ENCODE measurements around the gene DLGAP1. TPM values are rescaled to one million over a fixed set of nuclear protein-coding genes. Genes with fewer than 3 reads are reported as not detected.

The DLGAP1 gene
- total RNA-seq, 1 donor from 2014 or later = 5.4 TPM

GRCh38 chr18:3921826-3922225, 533.3 kb downstream of the DLGAP1 start:
- no peak for ATAC-seq
- no peaks in the 10 kb centered on the region for H3K36me3 ChIP-seq
- TF ChIP-seq CTCF (IDR thresholded peaks at IDR 0.05) = no peak
- no peak overlapping the region for H3K27ac ChIP-seq
- H3K4me3 ChIP-seq = no peak overlapping the region
- intact Hi-C loops (cut with DNase I) = no loop called here
- H3K9me3 ChIP-seq = no peaks in the 10 kb centered on the region
- no peaks in the 10 kb centered on the region for H3K4me1 ChIP-seq
- no peaks in the 10 kb centered on the region for H3K27me3 ChIP-seq
- DNase-seq = no peak

GRCh38 chr18:3920832-3921231, 534.3 kb downstream of the DLGAP1 start:
- Histone ChIP-seq H3K4me3 (no peak overlapping the region), H3K4me1 (no peaks in the 10 kb centered on the region), H3K9me3 (no peaks in the 10 kb centered on the region), H3K27me3 (no peaks in the 10 kb centered on the region), H3K36me3 (no peaks in the 10 kb centered on the region), H3K27ac (no peak overlapping the region)
- ATAC-seq (no peak), DNase-seq (no peak)
- intact Hi-C loops (cut with DNase I) = no loop called here
- TF ChIP-seq CTCF (IDR thresholded peaks at IDR 0.05) = no peak

GRCh38 chr18:3919396-3920061, 535.6 kb downstream of the DLGAP1 start:
- DNase-seq (no peak), ATAC-seq (no peak)
- no peaks in the 10 kb centered on the region for H3K4me1 ChIP-seq
- no peaks in the 10 kb centered on the region for H3K36me3 ChIP-seq
- H3K27me3 ChIP-seq = no peaks in the 10 kb centered on the region
- TF ChIP-seq CTCF (IDR thresholded peaks at IDR 0.05) = no peak
- no peaks in the 10 kb centered on the region for H3K9me3 ChIP-seq
- H3K27ac ChIP-seq = no peak overlapping the region
- intact Hi-C loops (cut with DNase I) = no loop called here
- no peak overlapping the region for H3K4me3 ChIP-seq

- no peaks in the 10 kb centered on the region for H3K36me3 ChIP-seq
- ATAC-seq (no peak), DNase-seq (no peak)
- no peaks in the 10 kb centered on the region for H3K9me3 ChIP-seq
- H3K27ac ChIP-seq = no peak overlapping the region
- no peaks in the 10 kb centered on the region for H3K27me3 ChIP-seq
- no peak for TF ChIP-seq CTCF (IDR thresholded peaks at IDR 0.05)
- H3K4me3 ChIP-seq = no peak overlapping the region
- no peaks in the 10 kb centered on the region for H3K4me1 ChIP-seq
- intact Hi-C loops (cut with DNase I) = no loop called here
Observed at GRCh38 chr18:3916082-3916481, 539.0 kb downstream of the DLGAP1 start.

GRCh38 chr18:3914833-3915610, 540.1 kb downstream of the DLGAP1 start:
- ATAC-seq (no peak), DNase-seq (no peak)
- intact Hi-C loops (cut with DNase I) = no loop called here
- H3K27me3 ChIP-seq = no peaks in the 10 kb centered on the region
- H3K4me3 ChIP-seq = no peak overlapping the region
- H3K9me3 ChIP-seq = no peaks in the 10 kb centered on the region
- no peaks in the 10 kb centered on the region for H3K36me3 ChIP-seq
- TF ChIP-seq CTCF (IDR thresholded peaks at IDR 0.05) = no peak
- no peaks in the 10 kb centered on the region for H3K4me1 ChIP-seq
- H3K27ac ChIP-seq = no peak overlapping the region
